ENCODE results near the gene STRIT1. TPM values are rescaled to one million over a fixed set of nuclear protein-coding genes. Genes with fewer than 3 reads are reported as not detected.

STRIT1 gene
- total RNA-seq, result not detected

- CTCF ChIA-PET, result no interaction called here
- POLR2A ChIA-PET, result no interaction called here
Observed at GRCh38 chr3:155293516-155293915, at the start of gene STRIT1. TSS of gene STRIT1 (minus strand) at chr3:155293683.

- ChIA-PET CTCF (no interaction called here), POLR2A (no interaction called here)
Observed at GRCh38 chr3:155342344-155342743, 48.9 kb upstream of the STRIT1 start.

GRCh38 chr3:155339052-155339451 is 45.6 kb upstream of the STRIT1 start:
- CTCF ChIA-PET, result no interaction called here
- POLR2A ChIA-PET, result no interaction called here

- ChIA-PET CTCF (no interaction called here), POLR2A (no interaction called here)
Observed at GRCh38 chr3:155335724-155336354, 42.4 kb upstream of the STRIT1 start.

- ChIA-PET POLR2A (no interaction called here), CTCF (no interaction called here)
Observed at GRCh38 chr3:155334914-155335723, 41.6 kb upstream of the STRIT1 start.

GRCh38 chr3:155334215-155334913 is 40.9 kb upstream of the STRIT1 start:
- POLR2A ChIA-PET, result no interaction called here
- CTCF ChIA-PET, result no interaction called here

GRCh38 chr3:155332716-155333115 is 39.2 kb upstream of the STRIT1 start:
- ChIA-PET CTCF (no interaction called here), POLR2A (no interaction called here)

- POLR2A ChIA-PET, result no interaction called here
- CTCF ChIA-PET, result no interaction called here
Observed at GRCh38 chr3:155331078-155331477, 37.6 kb upstream of the STRIT1 start.

- ChIA-PET POLR2A (no interaction called here), CTCF (no interaction called here)
Observed at GRCh38 chr3:155330370-155330769, 36.9 kb upstream of the STRIT1 start.

- ChIA-PET CTCF (no interaction called here), POLR2A (no interaction called here)
Observed at GRCh38 chr3:155329513-155330048, 36.1 kb upstream of the STRIT1 start.

- POLR2A ChIA-PET, result no interaction called here
- CTCF ChIA-PET, result no interaction called here
Observed at GRCh38 chr3:155327871-155328270, 34.4 kb upstream of the STRIT1 start.

- CTCF ChIA-PET, result no interaction called here
- POLR2A ChIA-PET, result no interaction called here
Observed at GRCh38 chr3:155327430-155327829, 33.9 kb upstream of the STRIT1 start.

GRCh38 chr3:155326901-155327300 is 33.4 kb upstream of the STRIT1 start:
- ChIA-PET CTCF (no interaction called here), POLR2A (no interaction called here)

- ChIA-PET POLR2A (no interaction called here), CTCF (no interaction called here)
Observed at GRCh38 chr3:155326244-155326643, 32.8 kb upstream of the STRIT1 start.

- CTCF ChIA-PET, result no interaction called here
- POLR2A ChIA-PET, result no interaction called here
Observed at GRCh38 chr3:155325263-155325835, 31.9 kb upstream of the STRIT1 start.

- CTCF ChIA-PET, result interaction anchor here (1.3 kb wide), 1 partner anchor 9 kb away, joined by 3 read pairs; no protein-coding TSS in a partner anchor
- POLR2A ChIA-PET, result no interaction called here
Observed at GRCh38 chr3:155323063-155323666, 29.7 kb upstream of the STRIT1 start.

- POLR2A ChIA-PET, result no interaction called here
- CTCF ChIA-PET, result no interaction called here
Observed at GRCh38 chr3:155321418-155321817, 27.9 kb upstream of the STRIT1 start.

GRCh38 chr3:155320934-155321333 is 27.5 kb upstream of the STRIT1 start:
- ChIA-PET CTCF (interaction anchor here (0.7 kb wide), 1 partner anchor 41 kb away, joined by 3 read pairs; no protein-coding TSS in a partner anchor), POLR2A (no interaction called here)

GRCh38 chr3:155318740-155319139 is 25.3 kb upstream of the STRIT1 start:
- POLR2A ChIA-PET, result no interaction called here
- CTCF ChIA-PET, result no interaction called here

- POLR2A ChIA-PET, result no interaction called here
Observed at GRCh38 chr3:155317211-155317610, 23.7 kb upstream of the STRIT1 start.

More at GRCh38 chr3:155317211-155317610, 23.7 kb upstream of the STRIT1 start:
- CTCF ChIA-PET, result no interaction called here

Data from activated CD8-positive, alpha-beta memory T cell treated with anti-CD3 and anti-CD28 coated beads for 36 hours (primary cell).